ENCODE results near the gene SOX10. TPM values are rescaled to one million over a fixed set of nuclear protein-coding genes. Genes with fewer than 3 reads are reported as not detected.

SOX10 gene
- total RNA-seq, 1 experiment from 2014 or later: 2.7 TPM

GRCh38 chr22:37982938-37983859, 1.2 kb downstream of the SOX10 start (continued):
- no peak for TF ChIP-seq PREB (CRISPR knock-in tag; IDR thresholded peaks at IDR 0.05; ENCODE audit: borderline replicate concordance)
- 0 out of 2 replicates have a peak, but pooled peaks have one; percentile 15 for TF ChIP-seq ZBTB21 (CRISPR knock-in tag; IDR thresholded peaks at IDR 0.05; ENCODE audit: borderline replicate concordance)
- TF ChIP-seq ZNF671 (CRISPR knock-in tag; IDR thresholded peaks at IDR 0.05): no peak
- TF ChIP-seq HMGA2 (CRISPR knock-in tag; IDR thresholded peaks at IDR 0.05): no peak
- no peak for TF ChIP-seq ESRRA (CRISPR knock-in tag; IDR thresholded peaks at IDR 0.05; ENCODE audit: borderline replicate concordance)
- TF ChIP-seq ATF3 (CRISPR knock-in tag; conservative IDR thresholded peaks at IDR 0.05): no peak

GRCh38 chr22:37982151-37982785, 2.1 kb downstream of the SOX10 start:
- peak overlapping the region; percentile 69; the same call in 1 of the 2 replicates for H3K4me3 Mint-ChIP-seq
- TF ChIP-seq FOXP1 (CRISPR knock-in tag; IDR thresholded peaks at IDR 0.05; ENCODE audit: borderline replicate concordance) (no peak), GRHL2 (CRISPR knock-in tag; IDR thresholded peaks at IDR 0.05; ENCODE audit: insufficient replicate concordance, severe bottlenecking) (no peak), SMAD3 (CRISPR knock-in tag; IDR thresholded peaks at IDR 0.05; ENCODE audit: borderline replicate concordance) (no peak), ZNF317 (CRISPR knock-in tag; IDR thresholded peaks at IDR 0.05; ENCODE audit: borderline replicate concordance, low read depth) (no peak), ATF3 (CRISPR knock-in tag; conservative IDR thresholded peaks at IDR 0.05) (no peak), STAT6 (CRISPR knock-in tag; conservative IDR thresholded peaks at IDR 0.05; ENCODE audit: low read depth) (no peak), ZNF281 (CRISPR knock-in tag; IDR thresholded peaks at IDR 0.05) (no peak), MLX (CRISPR knock-in tag; IDR thresholded peaks at IDR 0.05) (no peak)
- CTCF ChIA-PET: interaction anchor here (0.9 to 3.3 kb wide), 8 partner anchors 11 to 115 kb away, joined by 3 to 42 read pairs (median 17); no protein-coding TSS in a partner anchor

More at GRCh38 chr22:37982151-37982785, 2.1 kb downstream of the SOX10 start:
- H3K27me3 Mint-ChIP-seq (ENCODE audit: low read depth): peaks cover 19% of the 10 kb centered on the region
- H3K36me3 Mint-ChIP-seq: no peaks in the 10 kb centered on the region
- no peaks in the 10 kb centered on the region for H3K9me3 Mint-ChIP-seq
- H3K4me1 Mint-ChIP-seq: peaks cover 22% of the 10 kb centered on the region
- H3K27ac Mint-ChIP-seq: no peak overlapping the region
- DNase-seq (ENCODE audit: low spot score) (no peak), ATAC-seq (no peak)
- POLR2A ChIA-PET: interaction anchor here (0.6 kb wide), 1 partner anchor 156 kb away, joined by 3 read pairs; no protein-coding TSS in a partner anchor

Measured in WTC11 (cell line).